Liver (tissue), 9 donors: Measurements from ENCODE around the gene NSG1. TPM values are rescaled to one million over a fixed set of nuclear protein-coding genes. Genes with fewer than 3 reads are reported as not detected.
"Not testable (repeated sequence)": the region's sequence is repeated elsewhere in the genome, so short reads cannot be mapped to it uniquely, and the experiment has no call there.

Experiments
- DNase-seq: peaks from one replicate; pipeline ENCODE4 v3.0.0-alpha.2; 2017; ENCODE audit warnings: low spot score
- H3K27ac ChIP-seq, 2 donors: one replicate each; pipeline ENCODE4 v1.7.0; 2013; ENCODE audit warnings: inconsistent platforms in 2 of 2, low read length in 2 of 2, control low read depth in 1 of 2, low read depth in 1 of 2, mild to moderate bottlenecking in 1 of 2
- H3K27me3 ChIP-seq, 4 donors: one replicate each; pipeline versions ENCODE4 v1.6.1 to v1.7.0; 2013; ENCODE audit warnings: low read length in 3 of 4, inconsistent platforms in 1 of 4, mild to moderate bottlenecking in 1 of 4, moderate library complexity in 1 of 4; ENCODE audit not compliant: control insufficient read depth in 4 of 4, insufficient read depth in 4 of 4
- H3K36me3 ChIP-seq, 4 donors: one replicate each; pipeline versions ENCODE4 v1.6.1 to v1.7.0; 2013; ENCODE audit warnings: low read length in 3 of 4, mild to moderate bottlenecking in 3 of 4, low read depth in 1 of 4, moderate library complexity in 1 of 4; ENCODE audit not compliant: control insufficient read depth in 4 of 4, insufficient read depth in 3 of 4
- H3K4me1 ChIP-seq, 4 donors: one replicate each; pipeline versions ENCODE4 v1.6.1 to v1.7.0; 2013; ENCODE audit warnings: low read length in 3 of 4, mild to moderate bottlenecking in 3 of 4, moderate library complexity in 1 of 4; ENCODE audit not compliant: control insufficient read depth in 4 of 4, insufficient read depth in 4 of 4
- H3K4me3 ChIP-seq, 3 donors: one replicate each; pipeline versions ENCODE4 v1.6.1 to v1.7.0; 2013; ENCODE audit warnings: low read length in 3 of 3, control low read depth in 1 of 3, low read depth in 1 of 3, mild to moderate bottlenecking in 1 of 3
- H3K9ac ChIP-seq, 2 donors: one replicate each; pipeline ENCODE4 v1.7.0; 2013; ENCODE audit warnings: low read length in 2 of 2, mild to moderate bottlenecking in 2 of 2, moderate library complexity in 2 of 2, control low read depth in 1 of 2, low read depth in 1 of 2
- H3K9me3 ChIP-seq, 4 donors: one replicate each; pipeline versions ENCODE4 v1.6.1 to v1.7.0; 2013; ENCODE audit warnings: low read length in 3 of 4; ENCODE audit not compliant: control insufficient read depth in 4 of 4
- EGR1 ChIP-seq, 2 donors: IDR thresholded peaks; 2 replicates each; pipeline ENCODE4 v1.6.1; 2016 to 2018; ENCODE audit warnings: antibody characterized with exemption in 2 of 2, low read depth in 2 of 2
- FOXA1 ChIP-seq: IDR thresholded peaks from 2 replicates; pipeline ENCODE4 v1.6.1; 2016; ENCODE audit warnings: antibody characterized with exemption
- FOXA2 ChIP-seq: IDR thresholded peaks from 2 replicates; pipeline ENCODE4 v1.6.1; 2016; ENCODE audit warnings: antibody characterized with exemption
- GABPA ChIP-seq, 2 donors: IDR thresholded peaks in 1 of 2; conservative IDR thresholded peaks in 1 of 2; 2 replicates each; pipeline ENCODE4 v1.6.1; 2016; ENCODE audit warnings: antibody characterized with exemption in 2 of 2, mild to moderate bottlenecking in 1 of 2, moderate library complexity in 1 of 2
- HNF4A ChIP-seq, 2 donors: conservative IDR thresholded peaks; 2 replicates each; pipeline ENCODE4 v1.6.1; 2016; ENCODE audit warnings: antibody characterized with exemption in 2 of 2, mild to moderate bottlenecking in 2 of 2
- HNF4G ChIP-seq: IDR thresholded peaks from 2 replicates; pipeline ENCODE4 v1.6.1; 2016; ENCODE audit warnings: antibody characterized with exemption
- JUND ChIP-seq, 2 donors: IDR thresholded peaks; 2 replicates each; pipeline ENCODE4 v1.6.1; 2016; ENCODE audit warnings: antibody characterized with exemption in 2 of 2
- NR2F2 ChIP-seq: IDR thresholded peaks from 2 replicates; pipeline ENCODE4 v1.6.1; 2016; ENCODE audit warnings: antibody characterized with exemption
- RAD21 ChIP-seq, 2 donors: IDR thresholded peaks; 2 replicates each; pipeline ENCODE4 v1.6.1; 2016; ENCODE audit warnings: antibody characterized with exemption in 2 of 2, mild to moderate bottlenecking in 2 of 2
- RXRA ChIP-seq, 2 donors: IDR thresholded peaks; 2 replicates each; pipeline ENCODE4 v1.6.1; 2017 to 2018; ENCODE audit warnings: antibody characterized with exemption in 2 of 2, mild to moderate bottlenecking in 1 of 2
- SP1 ChIP-seq: IDR thresholded peaks from 2 replicates; pipeline ENCODE4 v1.6.1; 2018; ENCODE audit warnings: antibody characterized with exemption, mild to moderate bottlenecking
- TAF1 ChIP-seq: conservative IDR thresholded peaks from 2 replicates; pipeline ENCODE4 v1.6.1; 2016; ENCODE audit warnings: antibody characterized with exemption, mild to moderate bottlenecking
- YY1 ChIP-seq: IDR thresholded peaks from 2 replicates; pipeline ENCODE4 v1.6.1; 2016; ENCODE audit warnings: antibody characterized with exemption, mild to moderate bottlenecking
- WGBS: extraction: QIAGEN DNeasy Blood & Tissue Kit; methylation state at CpG from one replicate; pipeline ENCODE4 v1.1.7; 2013; 5-methylcytosine and 5-hydroxymethylcytosine counted together
- polyA plus RNA-seq, 2 donors: library from polyadenylated mRNA; stranded (reverse) in 1 of 2; unstranded in 1 of 2; fragments of 200-250 nt in 1 of 2; fragments of >200 nt in 1 of 2; fragmentation: Nextera tagmentation in 1 of 2; extraction: Ambion mirVana in 1 of 2; gene quantifications; one replicate each; pipeline versions ENCODE4 v1.2.1 to v1.2.3, GENCODE V29; 2013 to 2015
- total RNA-seq, 2 donors: library from RNA; depleted of rRNA; stranded (reverse); fragments of >200 nt; gene quantifications; one replicate each; pipeline ENCODE4 v1.2.3, GENCODE V29; 2014
- TF ChIP-seq, protein P1 (sequence below): IDR thresholded peaks from 2 replicates; pipeline ENCODE4 v1.6.1; 2016; ENCODE audit warnings: antibody characterized with exemption
- TF ChIP-seq, protein P2 (sequence below): fragments of 150-350 bp; IDR thresholded peaks from 2 replicates; pipeline ENCODE4 v1.5.1; 2017; ENCODE audit warnings: improper control_type of control experiment, low read depth, low read length; ENCODE audit not compliant: missing input control
- TF ChIP-seq, protein P3 (sequence below): IDR thresholded peaks from 2 replicates; pipeline ENCODE4 v1.6.1; 2016; ENCODE audit warnings: antibody characterized with exemption
- TF ChIP-seq, protein P4 (sequence below): IDR thresholded peaks from 2 replicates; pipeline ENCODE4 v1.6.1; 2016; ENCODE audit warnings: antibody characterized with exemption
- TF ChIP-seq, protein P5 (sequence below): IDR thresholded peaks from 2 replicates; pipeline ENCODE4 v1.6.1; 2016; ENCODE audit warnings: antibody characterized with exemption, mild to moderate bottlenecking
- donor health status: healthy.
- donor health status: healthy.
- donor health status: healthy.
- donor health status: healthy.
- donor health status: healthy.

Gene NSG1
- total and polyA plus RNA-seq, 4 donors: under 0.01 to 0.33 (median 0.13) TPM

DNA sequence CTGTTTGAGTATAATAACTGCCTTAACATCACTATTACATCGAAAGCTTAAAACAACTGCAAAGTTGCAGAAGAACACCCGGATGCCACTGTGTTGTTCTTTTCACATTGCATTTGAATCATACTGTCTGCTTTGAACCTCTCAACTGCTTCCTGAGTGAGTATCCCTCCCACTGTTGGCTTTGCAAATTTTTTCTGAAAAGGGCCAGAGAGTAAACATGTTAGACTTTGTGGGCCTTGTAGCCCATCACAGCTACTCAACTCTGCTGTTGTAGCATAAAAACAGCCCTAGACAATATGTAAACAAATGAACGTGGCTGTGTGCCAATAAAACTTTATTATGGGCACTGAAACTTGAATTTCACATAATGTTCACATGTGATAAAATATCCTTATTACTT is 76.1 kb downstream of the NSG1 start:
- H3K27ac ChIP-seq: no peak overlapping the region
- 65% methylated on average over 3 of the region's 3 CpGs for WGBS
- H3K9ac ChIP-seq: no peak overlapping the region
- no peaks in the 10 kb centered on the region for H3K9me3 ChIP-seq
- DNase-seq: no peak
- H3K4me1 ChIP-seq: peaks cover 4 to 20% (median 15%) of the 10 kb centered on the region in 4 donors
- TF ChIP-seq, protein P1, sequence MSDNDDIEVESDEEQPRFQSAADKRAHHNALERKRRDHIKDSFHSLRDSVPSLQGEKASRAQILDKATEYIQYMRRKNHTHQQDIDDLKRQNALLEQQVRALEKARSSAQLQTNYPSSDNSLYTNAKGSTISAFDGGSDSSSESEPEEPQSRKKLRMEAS: no peak
- TF ChIP-seq SP1 (no peak), JUND (IDR thresholded peaks at IDR 0.05) (no peak), HNF4G (no peak), HNF4A (conservative IDR thresholded peaks at IDR 0.05) (no peak), FOXA2 (no peak), RAD21 (IDR thresholded peaks at IDR 0.05) (no peak), EGR1 (IDR thresholded peaks at IDR 0.05; ENCODE audit: low read depth in 2 of 2) (no peak), GABPA (IDR thresholded peaks at IDR 0.05 in 1 of 2, conservative IDR thresholded peaks at IDR 0.05 in 1 of 2) (no peak), TAF1 (no peak), YY1 (no peak), FOXA1 (no peak), RXRA (IDR thresholded peaks at IDR 0.05) (no peak), NR2F2 (no peak)
- TF ChIP-seq, protein P2, sequence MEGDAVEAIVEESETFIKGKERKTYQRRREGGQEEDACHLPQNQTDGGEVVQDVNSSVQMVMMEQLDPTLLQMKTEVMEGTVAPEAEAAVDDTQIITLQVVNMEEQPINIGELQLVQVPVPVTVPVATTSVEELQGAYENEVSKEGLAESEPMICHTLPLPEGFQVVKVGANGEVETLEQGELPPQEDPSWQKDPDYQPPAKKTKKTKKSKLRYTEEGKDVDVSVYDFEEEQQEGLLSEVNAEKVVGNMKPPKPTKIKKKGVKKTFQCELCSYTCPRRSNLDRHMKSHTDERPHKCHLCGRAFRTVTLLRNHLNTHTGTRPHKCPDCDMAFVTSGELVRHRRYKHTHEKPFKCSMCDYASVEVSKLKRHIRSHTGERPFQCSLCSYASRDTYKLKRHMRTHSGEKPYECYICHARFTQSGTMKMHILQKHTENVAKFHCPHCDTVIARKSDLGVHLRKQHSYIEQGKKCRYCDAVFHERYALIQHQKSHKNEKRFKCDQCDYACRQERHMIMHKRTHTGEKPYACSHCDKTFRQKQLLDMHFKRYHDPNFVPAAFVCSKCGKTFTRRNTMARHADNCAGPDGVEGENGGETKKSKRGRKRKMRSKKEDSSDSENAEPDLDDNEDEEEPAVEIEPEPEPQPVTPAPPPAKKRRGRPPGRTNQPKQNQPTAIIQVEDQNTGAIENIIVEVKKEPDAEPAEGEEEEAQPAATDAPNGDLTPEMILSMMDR: no peak
- TF ChIP-seq, protein P3, sequence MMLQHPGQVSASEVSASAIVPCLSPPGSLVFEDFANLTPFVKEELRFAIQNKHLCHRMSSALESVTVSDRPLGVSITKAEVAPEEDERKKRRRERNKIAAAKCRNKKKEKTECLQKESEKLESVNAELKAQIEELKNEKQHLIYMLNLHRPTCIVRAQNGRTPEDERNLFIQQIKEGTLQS: no peak
- TF ChIP-seq, protein P4, sequence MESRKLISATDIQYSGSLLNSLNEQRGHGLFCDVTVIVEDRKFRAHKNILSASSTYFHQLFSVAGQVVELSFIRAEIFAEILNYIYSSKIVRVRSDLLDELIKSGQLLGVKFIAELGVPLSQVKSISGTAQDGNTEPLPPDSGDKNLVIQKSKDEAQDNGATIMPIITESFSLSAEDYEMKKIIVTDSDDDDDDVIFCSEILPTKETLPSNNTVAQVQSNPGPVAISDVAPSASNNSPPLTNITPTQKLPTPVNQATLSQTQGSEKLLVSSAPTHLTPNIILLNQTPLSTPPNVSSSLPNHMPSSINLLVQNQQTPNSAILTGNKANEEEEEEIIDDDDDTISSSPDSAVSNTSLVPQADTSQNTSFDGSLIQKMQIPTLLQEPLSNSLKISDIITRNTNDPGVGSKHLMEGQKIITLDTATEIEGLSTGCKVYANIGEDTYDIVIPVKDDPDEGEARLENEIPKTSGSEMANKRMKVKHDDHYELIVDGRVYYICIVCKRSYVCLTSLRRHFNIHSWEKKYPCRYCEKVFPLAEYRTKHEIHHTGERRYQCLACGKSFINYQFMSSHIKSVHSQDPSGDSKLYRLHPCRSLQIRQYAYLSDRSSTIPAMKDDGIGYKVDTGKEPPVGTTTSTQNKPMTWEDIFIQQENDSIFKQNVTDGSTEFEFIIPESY: no peak
- TF ChIP-seq, protein P5, sequence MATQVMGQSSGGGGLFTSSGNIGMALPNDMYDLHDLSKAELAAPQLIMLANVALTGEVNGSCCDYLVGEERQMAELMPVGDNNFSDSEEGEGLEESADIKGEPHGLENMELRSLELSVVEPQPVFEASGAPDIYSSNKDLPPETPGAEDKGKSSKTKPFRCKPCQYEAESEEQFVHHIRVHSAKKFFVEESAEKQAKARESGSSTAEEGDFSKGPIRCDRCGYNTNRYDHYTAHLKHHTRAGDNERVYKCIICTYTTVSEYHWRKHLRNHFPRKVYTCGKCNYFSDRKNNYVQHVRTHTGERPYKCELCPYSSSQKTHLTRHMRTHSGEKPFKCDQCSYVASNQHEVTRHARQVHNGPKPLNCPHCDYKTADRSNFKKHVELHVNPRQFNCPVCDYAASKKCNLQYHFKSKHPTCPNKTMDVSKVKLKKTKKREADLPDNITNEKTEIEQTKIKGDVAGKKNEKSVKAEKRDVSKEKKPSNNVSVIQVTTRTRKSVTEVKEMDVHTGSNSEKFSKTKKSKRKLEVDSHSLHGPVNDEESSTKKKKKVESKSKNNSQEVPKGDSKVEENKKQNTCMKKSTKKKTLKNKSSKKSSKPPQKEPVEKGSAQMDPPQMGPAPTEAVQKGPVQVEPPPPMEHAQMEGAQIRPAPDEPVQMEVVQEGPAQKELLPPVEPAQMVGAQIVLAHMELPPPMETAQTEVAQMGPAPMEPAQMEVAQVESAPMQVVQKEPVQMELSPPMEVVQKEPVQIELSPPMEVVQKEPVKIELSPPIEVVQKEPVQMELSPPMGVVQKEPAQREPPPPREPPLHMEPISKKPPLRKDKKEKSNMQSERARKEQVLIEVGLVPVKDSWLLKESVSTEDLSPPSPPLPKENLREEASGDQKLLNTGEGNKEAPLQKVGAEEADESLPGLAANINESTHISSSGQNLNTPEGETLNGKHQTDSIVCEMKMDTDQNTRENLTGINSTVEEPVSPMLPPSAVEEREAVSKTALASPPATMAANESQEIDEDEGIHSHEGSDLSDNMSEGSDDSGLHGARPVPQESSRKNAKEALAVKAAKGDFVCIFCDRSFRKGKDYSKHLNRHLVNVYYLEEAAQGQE: no peak
- peaks cover 2 to 25% (median 11%) of the 10 kb centered on the region in 4 donors for H3K36me3 ChIP-seq
- no peak overlapping the region for H3K4me3 ChIP-seq
- no peaks in the 10 kb centered on the region for H3K27me3 ChIP-seq

DNA sequence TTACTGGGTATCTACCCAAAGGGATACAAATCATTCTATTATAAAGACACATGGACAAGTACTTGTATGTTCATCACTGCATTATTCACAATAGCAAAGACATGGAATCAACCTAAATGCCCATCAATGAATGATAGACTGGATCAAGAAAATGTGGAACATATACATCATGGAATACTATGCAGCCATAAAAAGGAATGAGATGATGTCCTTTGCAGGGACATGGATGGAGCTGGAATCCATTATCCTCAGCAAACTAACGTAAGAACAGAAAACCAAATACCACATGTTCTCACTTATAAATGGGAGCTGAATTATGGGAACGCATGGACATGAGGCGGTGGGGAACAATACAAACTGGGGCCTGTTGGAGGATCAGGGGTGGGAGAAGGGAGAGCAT is 78.3 kb downstream of the NSG1 start:
- DNase-seq, H3K4me3 ChIP-seq, H3K27me3 ChIP-seq, H3K27ac ChIP-seq, H3K9me3 ChIP-seq, H3K9ac ChIP-seq: not testable (repeated sequence)
- WGBS: over 99% methylated on average over 3 of the region's 3 CpGs
- H3K4me1 ChIP-seq: peaks cover 4 to 20% (median 15%) of the 10 kb centered on the region in 4 donors
- H3K36me3 ChIP-seq: peaks cover 2 to 22% (median 13%) of the 10 kb centered on the region in 4 donors

Other genes starting within 250 kb of the NSG1 start
- gene OTOP1, start 160.2 kb upstream of the NSG1 start, total RNA-seq: not detected
- gene OTOP1, start 160.2 kb upstream of the NSG1 start, polyA plus RNA-seq: not detected
- gene TMEM128, start 138.9 kb upstream of the NSG1 start, total RNA-seq: 10 to 100 TPM in 1 of 2 donors, 1 to 10 TPM in 1; 7.6 to 11.3 TPM
- 1 to 10 TPM; 9.1 to 9.2 TPM for gene TMEM128, start 138.9 kb upstream of the NSG1 start, polyA plus RNA-seq
- gene LYAR, start 96.9 kb upstream of the NSG1 start, total RNA-seq: 1 to 10 TPM; 3.9 to 4.8 TPM
- 1 to 10 TPM; 4.5 to 5.0 TPM for gene LYAR, start 96.9 kb upstream of the NSG1 start, polyA plus RNA-seq
- gene ZBTB49, start 96.9 kb upstream of the NSG1 start, total RNA-seq: 1 to 10 TPM; 2.3 to 3.8 TPM
- gene ZBTB49, start 96.9 kb upstream of the NSG1 start, polyA plus RNA-seq: 1 to 10 TPM; 1.3 to 1.7 TPM
- 10 to 100 TPM; 13.4 to 17.1 TPM for gene STX18, start 154.9 kb downstream of the NSG1 start, total RNA-seq
- 10 to 100 TPM; 10.2 to 11.4 TPM for gene STX18, start 154.9 kb downstream of the NSG1 start, polyA plus RNA-seq